ENCODE results near the gene CXCL6.

The CXCL6 gene

DNA sequence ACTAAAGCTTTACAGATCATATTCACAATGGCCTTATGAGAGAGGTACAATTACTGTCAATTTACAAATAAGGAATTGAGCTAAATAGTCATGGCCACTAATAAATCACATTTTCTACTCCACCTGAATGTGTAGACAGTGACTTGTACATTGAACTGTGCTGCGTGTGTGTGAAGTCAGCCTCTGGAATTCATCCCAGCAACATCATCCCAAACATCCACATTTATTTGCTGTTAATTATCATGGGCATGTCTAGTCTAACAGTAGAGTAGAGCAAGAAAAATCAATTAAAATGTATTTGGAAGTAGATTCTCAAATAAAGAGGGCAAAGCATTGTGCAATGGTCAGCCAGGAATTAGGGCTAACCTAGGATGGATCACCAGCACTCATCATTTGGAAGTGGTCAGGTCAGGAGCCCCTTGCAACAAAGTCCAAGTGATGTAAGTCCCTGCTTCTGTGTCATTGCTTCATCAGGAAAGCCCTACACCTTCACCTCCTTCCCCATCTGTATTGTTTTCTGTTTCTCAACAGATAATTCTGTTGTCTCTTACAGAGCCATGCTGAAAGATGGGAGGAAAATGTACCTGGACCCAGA is 11.8 kb downstream of the CXCL6 start:
- no peaks in the 10 kb centered on the region for H3K9me2 ChIP-seq (replicated peaks; ENCODE audit: low read depth, low read length)
- no peaks in the 10 kb centered on the region for H3K9me3 ChIP-seq (ENCODE audit: insufficient read depth, low read depth, low read length)
- H3K36me3 ChIP-seq (ENCODE audit: insufficient read depth, low read length) = no peaks in the 10 kb centered on the region
- H4K20me1 ChIP-seq (ENCODE audit: insufficient read depth, low read length, poor library complexity, severe bottlenecking) = no peaks in the 10 kb centered on the region
- H3K4me3 ChIP-seq (ENCODE audit: low read length, poor library complexity, severe bottlenecking) = no peak overlapping the region
- no peaks in the 10 kb centered on the region for H3F3A ChIP-seq (ENCODE audit: low read depth)
- H3K27me3 ChIP-seq (ENCODE audit: insufficient read depth, low read length, poor library complexity, severe bottlenecking) = no peaks in the 10 kb centered on the region
- no peak overlapping the region for H3K4me2 ChIP-seq (ENCODE audit: low read depth, low read length, poor library complexity, severe bottlenecking)
- H2AFZ ChIP-seq (ENCODE audit: low read length) = no peak overlapping the region
- no peak overlapping the region for H3K9ac ChIP-seq (ENCODE audit: low read depth, low read length, poor library complexity, severe bottlenecking)
- TF ChIP-seq, protein P1, sequence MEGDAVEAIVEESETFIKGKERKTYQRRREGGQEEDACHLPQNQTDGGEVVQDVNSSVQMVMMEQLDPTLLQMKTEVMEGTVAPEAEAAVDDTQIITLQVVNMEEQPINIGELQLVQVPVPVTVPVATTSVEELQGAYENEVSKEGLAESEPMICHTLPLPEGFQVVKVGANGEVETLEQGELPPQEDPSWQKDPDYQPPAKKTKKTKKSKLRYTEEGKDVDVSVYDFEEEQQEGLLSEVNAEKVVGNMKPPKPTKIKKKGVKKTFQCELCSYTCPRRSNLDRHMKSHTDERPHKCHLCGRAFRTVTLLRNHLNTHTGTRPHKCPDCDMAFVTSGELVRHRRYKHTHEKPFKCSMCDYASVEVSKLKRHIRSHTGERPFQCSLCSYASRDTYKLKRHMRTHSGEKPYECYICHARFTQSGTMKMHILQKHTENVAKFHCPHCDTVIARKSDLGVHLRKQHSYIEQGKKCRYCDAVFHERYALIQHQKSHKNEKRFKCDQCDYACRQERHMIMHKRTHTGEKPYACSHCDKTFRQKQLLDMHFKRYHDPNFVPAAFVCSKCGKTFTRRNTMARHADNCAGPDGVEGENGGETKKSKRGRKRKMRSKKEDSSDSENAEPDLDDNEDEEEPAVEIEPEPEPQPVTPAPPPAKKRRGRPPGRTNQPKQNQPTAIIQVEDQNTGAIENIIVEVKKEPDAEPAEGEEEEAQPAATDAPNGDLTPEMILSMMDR (conservative IDR thresholded peaks at IDR 0.05; ENCODE audit: low read length) = no peak
- no peak for TF ChIP-seq EZH2phosphoT487 (IDR thresholded peaks at IDR 0.05; ENCODE audit: borderline replicate concordance)
- H3K4me1 ChIP-seq (ENCODE audit: insufficient read depth, low read length, poor library complexity, severe bottlenecking) = no peaks in the 10 kb centered on the region
- H3K79me2 ChIP-seq (ENCODE audit: insufficient read depth, low read length) = no peaks in the 10 kb centered on the region

DNA sequence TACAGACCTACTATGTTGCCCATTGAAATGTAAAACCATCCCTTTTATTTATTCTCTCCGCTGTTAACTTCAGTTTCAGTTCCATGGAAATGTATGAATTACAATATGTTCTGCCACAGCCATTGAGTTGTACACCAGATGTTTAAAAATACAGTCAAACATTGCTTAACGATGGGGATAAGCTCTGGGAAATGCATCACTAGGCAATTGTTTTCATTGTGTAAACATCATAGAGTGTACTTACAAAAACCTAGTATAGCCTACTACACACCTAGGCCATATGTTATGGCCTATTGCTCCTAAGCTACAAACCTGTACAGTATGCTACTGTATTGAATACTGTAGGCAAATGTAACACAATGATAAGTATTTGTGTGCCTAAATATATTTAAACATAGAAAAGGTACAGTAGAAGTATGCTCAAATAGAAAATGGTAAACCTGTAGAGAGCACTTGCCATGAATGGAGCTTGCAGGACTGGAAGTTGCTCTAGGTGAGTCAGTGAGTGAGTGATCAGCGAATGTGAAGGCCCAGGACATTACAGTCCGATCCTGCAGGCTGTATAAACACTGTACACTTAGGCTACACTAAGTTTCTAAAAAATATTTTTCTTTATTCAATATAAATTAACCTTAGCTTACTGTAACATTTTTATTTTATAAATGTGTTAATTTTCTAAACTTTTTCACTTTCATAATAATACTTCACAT is 13.9 kb downstream of the CXCL6 start:
- no peaks in the 10 kb centered on the region for H3K36me3 ChIP-seq (ENCODE audit: insufficient read depth, low read length)
- H3K9ac ChIP-seq (ENCODE audit: low read depth, low read length, poor library complexity, severe bottlenecking) = no peak overlapping the region
- no peaks in the 10 kb centered on the region for H3K9me3 ChIP-seq (ENCODE audit: insufficient read depth, low read depth, low read length)
- H4K20me1 ChIP-seq (ENCODE audit: insufficient read depth, low read length, poor library complexity, severe bottlenecking) = no peaks in the 10 kb centered on the region
- H3K9me2 ChIP-seq (replicated peaks; ENCODE audit: low read depth, low read length) = no peaks in the 10 kb centered on the region
- TF ChIP-seq, protein P1 (conservative IDR thresholded peaks at IDR 0.05; ENCODE audit: low read length) = no peak
- no peak for TF ChIP-seq EZH2phosphoT487 (IDR thresholded peaks at IDR 0.05; ENCODE audit: borderline replicate concordance)
- H3K4me1 ChIP-seq (ENCODE audit: insufficient read depth, low read length, poor library complexity, severe bottlenecking) = peaks cover 10% of the 10 kb centered on the region
- H2AFZ ChIP-seq (ENCODE audit: low read length) = no peak overlapping the region
- no peaks in the 10 kb centered on the region for H3K79me2 ChIP-seq (ENCODE audit: insufficient read depth, low read length)
- no peak overlapping the region for H3K4me3 ChIP-seq (ENCODE audit: low read length, poor library complexity, severe bottlenecking)
- H3K4me2 ChIP-seq (ENCODE audit: low read depth, low read length, poor library complexity, severe bottlenecking) = no peak overlapping the region
- H3F3A ChIP-seq (ENCODE audit: low read depth) = no peaks in the 10 kb centered on the region
- H3K27me3 ChIP-seq (ENCODE audit: insufficient read depth, low read length, poor library complexity, severe bottlenecking) = no peaks in the 10 kb centered on the region

DNA sequence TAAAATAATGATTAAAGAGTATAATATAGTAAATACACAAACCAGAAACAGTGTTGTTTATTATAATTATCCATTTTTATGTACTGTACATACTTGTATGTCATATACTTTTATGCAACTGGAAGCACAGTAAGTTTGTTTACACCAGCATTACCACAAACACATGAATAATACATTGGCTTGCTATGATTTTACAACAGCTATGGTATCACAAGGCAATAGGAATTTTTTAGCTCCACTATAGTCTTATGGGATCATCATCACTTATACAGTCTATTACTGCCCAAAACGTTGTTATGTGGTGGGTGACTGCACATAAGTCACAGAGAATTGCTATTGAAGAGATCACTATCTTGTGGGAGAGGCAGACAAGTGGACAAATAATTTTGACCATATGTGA is 14.8 kb downstream of the CXCL6 start:
- no peaks in the 10 kb centered on the region for H4K20me1 ChIP-seq (ENCODE audit: insufficient read depth, low read length, poor library complexity, severe bottlenecking)
- no peaks in the 10 kb centered on the region for H3K79me2 ChIP-seq (ENCODE audit: insufficient read depth, low read length)
- H3K9me2 ChIP-seq (replicated peaks; ENCODE audit: low read depth, low read length) = no peaks in the 10 kb centered on the region
- H3K4me1 ChIP-seq (ENCODE audit: insufficient read depth, low read length, poor library complexity, severe bottlenecking) = peaks cover 11% of the 10 kb centered on the region
- no peak overlapping the region for H2AFZ ChIP-seq (ENCODE audit: low read length)
- TF ChIP-seq, protein P1 (conservative IDR thresholded peaks at IDR 0.05; ENCODE audit: low read length) = no peak
- TF ChIP-seq EZH2phosphoT487 (IDR thresholded peaks at IDR 0.05; ENCODE audit: borderline replicate concordance) = no peak
- H3K4me2 ChIP-seq (ENCODE audit: low read depth, low read length, poor library complexity, severe bottlenecking) = no peak overlapping the region
- no peak overlapping the region for H3K4me3 ChIP-seq (ENCODE audit: low read length, poor library complexity, severe bottlenecking)
- H3K27me3 ChIP-seq (ENCODE audit: insufficient read depth, low read length, poor library complexity, severe bottlenecking) = no peaks in the 10 kb centered on the region
- H3K9ac ChIP-seq (ENCODE audit: low read depth, low read length, poor library complexity, severe bottlenecking) = no peak overlapping the region
- no peaks in the 10 kb centered on the region for H3F3A ChIP-seq (ENCODE audit: low read depth)
- H3K36me3 ChIP-seq (ENCODE audit: insufficient read depth, low read length) = no peaks in the 10 kb centered on the region
- no peaks in the 10 kb centered on the region for H3K9me3 ChIP-seq (ENCODE audit: insufficient read depth, low read depth, low read length)
